Body of pancreas (tissue), 4 donors: ENCODE measurements around the gene NEMF. TPM values are rescaled to one million over a fixed set of nuclear protein-coding genes. Genes with fewer than 3 reads are reported as not detected.
"Not testable (repeated sequence)": the region's sequence is repeated elsewhere in the genome, so short reads cannot be mapped to it uniquely, and the experiment has no call there.

Experiments used
- ATAC-seq: fragments of 150-250 bp; one replicate; pipeline ENCODE4 v1.9.1; 2016
- DNase-seq, 4 donors: peaks; one replicate each; pipeline ENCODE4 v3.0.0-alpha.2; 2019
- H3K27ac ChIP-seq, 4 donors: fragments of 200-600 bp; sonication (generic); 1 replicate in 3 of 4; 2 replicates in 1 of 4; pipeline versions ENCODE4 v1.5.1 to v1.6.1; 2016 to 2019; ENCODE audit warnings: mild to moderate bottlenecking in 1 of 4, mixed read lengths in 1 of 4, moderate library complexity in 1 of 4
- H3K27me3 ChIP-seq, 2 donors: fragments of 200-600 bp; sonication (generic); one replicate each; pipeline ENCODE4 v1.6.0; 2016; ENCODE audit warnings: mild to moderate bottlenecking in 1 of 2
- H3K36me3 ChIP-seq, 2 donors: fragments of 200-600 bp; sonication (generic); replicated peaks in 1 of 2; 2 replicates each; pipeline ENCODE4 v1.5.1; 2016; ENCODE audit warnings: low read depth in 2 of 2; ENCODE audit not compliant: insufficient read depth in 1 of 2
- H3K4me1 ChIP-seq: fragments of 200-600 bp; sonication (generic); one replicate; pipeline ENCODE4 v1.6.0; 2016
- H3K4me3 ChIP-seq, 2 donors: fragments of 200-600 bp; sonication (generic); 1 replicate in 1 of 2; 2 replicates in 1 of 2; pipeline ENCODE4 v1.5.1; 2016 to 2019
- H3K9me3 ChIP-seq, 3 donors: fragments of 200-600 bp; sonication (generic); 1 replicate in 2 of 3; 2 replicates in 1 of 3; pipeline ENCODE4 v1.5.1; 2016
- CTCF ChIP-seq, 7 experiments: fragments of 450-650 bp in 4 of 7; fragments of 200-600 bp in 3 of 7; sonication (generic) in 3 of 7; IDR thresholded peaks; one replicate each; pipeline ENCODE4 v1.5.1; 2016 to 2019; ENCODE audit warnings: antibody characterized with exemption in 7 of 7
- POLR2A ChIP-seq, 3 donors: fragments of 450-650 bp; IDR thresholded peaks; one replicate each; pipeline ENCODE4 v1.6.1; 2016; ENCODE audit warnings: antibody characterized with exemption in 3 of 3, mild to moderate bottlenecking in 2 of 3
- WGBS, 2 donors: methylation state at CpG; one replicate each; pipeline ENCODE4 v1.1.5; 2017; 5-methylcytosine and 5-hydroxymethylcytosine counted together
- intact Hi-C: fragments of 100-400 bp; cut with DNase I; formaldehyde crosslinking; loops from one replicate; pipeline ENCODE4 v1.15.1; 2023
- total RNA-seq, 2 donors: library from RNA; depleted of rRNA; stranded (reverse); fragments of >200 nt; gene quantifications; one replicate each; pipeline ENCODE4 v1.1.0, GENCODE V29; 2016

The NEMF gene
- total RNA-seq, 2 donors from 2014 or later: 56.3 to 106 TPM

DNA sequence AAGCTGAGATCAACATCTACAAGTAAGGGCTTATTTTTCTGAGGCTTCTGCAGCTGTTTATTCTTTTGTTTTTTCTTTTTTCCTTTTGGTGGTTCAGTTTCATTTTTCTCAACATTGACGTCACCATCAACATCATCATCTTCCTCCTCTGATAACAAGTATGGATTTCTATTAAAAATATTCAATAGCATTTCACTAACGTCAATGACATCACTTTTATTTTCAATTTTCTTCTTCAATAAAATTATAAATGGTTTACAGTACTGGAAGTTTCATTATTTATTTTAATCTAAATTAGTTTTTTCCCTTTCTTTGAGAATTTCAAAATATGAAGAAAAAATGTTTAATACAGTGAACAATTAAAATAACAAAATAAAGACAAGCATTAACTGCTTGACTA is 23.9 kb downstream of the NEMF start:
- no peak for DNase-seq
- TF ChIP-seq CTCF (IDR thresholded peaks at IDR 0.05): no peak
- no peak for TF ChIP-seq POLR2A (IDR thresholded peaks at IDR 0.05)
- Histone ChIP-seq H3K27me3 (no peaks in the 10 kb centered on the region), H3K36me3 (peaks cover 8 to 47% of the 10 kb centered on the region in 2 donors), H3K27ac (no peak overlapping the region), H3K9me3 (no peaks in the 10 kb centered on the region), H3K4me1 (no peaks in the 10 kb centered on the region), H3K4me3 (no peak overlapping the region)
- intact Hi-C loops: no loop called here
- no peak for ATAC-seq
- WGBS, 2 donors: 79 to 92% methylated on average over 2 of the region's 2 CpGs

DNA sequence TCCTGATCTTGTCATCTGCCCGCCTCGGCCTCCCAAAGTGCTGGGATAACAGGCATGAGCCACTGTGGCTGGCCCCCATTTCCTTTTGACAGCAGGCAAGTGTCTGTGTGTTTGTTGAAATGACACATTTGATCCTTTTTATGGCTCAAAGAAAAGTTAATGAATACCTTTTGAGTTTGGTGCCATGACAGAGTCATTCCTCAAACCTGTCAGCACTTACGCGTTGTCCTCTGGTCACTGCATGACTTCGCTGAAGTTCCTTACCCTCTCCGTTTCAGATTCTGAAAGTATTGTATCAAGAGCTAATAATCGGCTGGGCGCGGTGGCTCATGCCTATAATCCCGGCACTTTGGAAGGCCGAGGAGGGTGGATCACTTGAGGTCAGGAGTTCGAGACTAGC is 32.4 kb downstream of the NEMF start:
- ATAC-seq: no peak
- Histone ChIP-seq H3K9me3 (no peaks in the 10 kb centered on the region), H3K27me3 (no peaks in the 10 kb centered on the region), H3K4me1 (no peaks in the 10 kb centered on the region), H3K27ac (no peak overlapping the region), H3K36me3 (peaks cover 4 to 32% of the 10 kb centered on the region in 2 donors), H3K4me3 (no peak overlapping the region)
- 91% methylated on average over 12 of the region's 12 CpGs for WGBS, 2 donors
- DNase-seq: no peak
- intact Hi-C loops: no loop called here
- TF ChIP-seq CTCF (IDR thresholded peaks at IDR 0.05): no peak
- TF ChIP-seq POLR2A (IDR thresholded peaks at IDR 0.05): no peak

DNA sequence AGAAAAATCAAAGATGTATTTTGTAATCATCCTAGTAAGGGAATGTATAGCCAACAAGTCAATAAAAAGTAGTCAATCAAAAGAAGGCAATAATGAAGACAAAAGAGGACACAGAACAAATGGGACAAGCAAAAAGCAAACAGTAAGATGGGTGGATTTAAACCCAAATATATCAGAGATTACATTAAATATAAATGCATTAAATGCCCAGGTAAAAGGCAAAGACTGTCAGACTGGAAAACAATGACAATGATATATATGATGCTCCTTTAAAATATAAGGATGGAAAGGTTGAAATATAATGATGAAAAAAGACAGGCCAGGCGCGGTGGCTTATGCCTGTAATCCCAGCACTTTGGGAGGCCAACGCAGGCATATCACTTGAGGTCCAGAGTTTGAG is 35.7 kb downstream of the NEMF start:
- no peak for DNase-seq
- Histone ChIP-seq H3K27me3 (no peaks in the 10 kb centered on the region), H3K4me3 (no peak overlapping the region), H3K36me3 (peaks cover 9 to 27% of the 10 kb centered on the region in 2 donors), H3K9me3 (no peaks in the 10 kb centered on the region), H3K4me1 (no peaks in the 10 kb centered on the region), H3K27ac (no peak overlapping the region)
- no peak for TF ChIP-seq CTCF (IDR thresholded peaks at IDR 0.05)
- no peak for TF ChIP-seq POLR2A (IDR thresholded peaks at IDR 0.05)
- intact Hi-C loops: no loop called here
- no peak for ATAC-seq
- 93 to 98% methylated on average over 3 of the region's 3 CpGs for WGBS, 2 donors

DNA sequence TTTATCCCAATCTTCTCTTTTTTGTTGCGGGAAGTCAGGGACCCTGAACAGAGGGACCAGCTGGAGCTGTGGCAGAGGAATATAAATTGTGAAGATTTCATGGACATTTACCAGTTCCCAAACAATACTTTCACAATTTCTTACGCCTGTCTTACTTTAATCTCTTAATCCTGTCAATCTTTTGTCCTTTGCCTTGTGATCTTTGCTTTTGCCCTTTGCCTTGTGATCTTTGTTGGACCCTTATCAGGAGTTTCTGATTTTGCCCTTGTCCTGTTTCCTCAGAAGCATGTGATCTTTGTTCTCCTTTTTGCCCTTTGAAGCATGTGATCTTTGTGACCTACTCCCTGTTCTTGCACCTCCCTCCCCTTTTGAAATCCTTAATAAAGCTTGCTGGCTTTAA is 36.5 kb downstream of the NEMF start:
- H3K27me3 ChIP-seq, intact Hi-C loops, H3K27ac ChIP-seq, H3K4me3 ChIP-seq, DNase-seq, ATAC-seq, H3K9me3 ChIP-seq, H3K4me1 ChIP-seq: not testable (repeated sequence)
- peaks cover 11 to 28% of the 10 kb centered on the region in 2 donors for H3K36me3 ChIP-seq
- 87 to 95% methylated on average over 2 of the region's 2 CpGs for WGBS, 2 donors

DNA sequence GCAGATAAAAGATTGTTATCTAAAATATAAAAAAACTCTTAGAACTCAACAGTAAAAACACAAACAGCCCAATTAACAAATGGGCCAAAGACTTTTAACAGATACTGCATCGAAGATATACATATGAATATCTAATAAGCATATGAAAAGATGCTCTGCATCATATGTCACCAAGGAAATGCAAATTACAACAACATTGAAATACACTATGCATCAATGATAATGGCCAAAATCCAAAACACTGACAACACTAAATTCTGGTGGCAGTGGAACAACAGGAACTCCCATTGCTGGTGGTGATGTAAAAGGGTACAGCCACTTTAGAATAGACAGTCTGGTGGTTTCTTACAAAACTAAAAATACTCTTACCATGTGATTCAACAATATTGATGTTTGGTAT is 43.8 kb downstream of the NEMF start:
- Histone ChIP-seq H3K4me1 (no peaks in the 10 kb centered on the region), H3K9me3 (no peaks in the 10 kb centered on the region), H3K27ac (no peak overlapping the region), H3K36me3 (peaks cover 7 to 16% of the 10 kb centered on the region in 2 donors), H3K4me3 (no peak overlapping the region), H3K27me3 (no peaks in the 10 kb centered on the region)
- DNase-seq (no peak), ATAC-seq (no peak)
- no peak for TF ChIP-seq CTCF (IDR thresholded peaks at IDR 0.05)
- no peak for TF ChIP-seq POLR2A (IDR thresholded peaks at IDR 0.05)
- intact Hi-C loops: no loop called here
- WGBS, 2 donors: 0 to 4% methylated on average over 1 of the region's 1 CpG
